Subcutaneous abdominal adipose tissue (tissue), 5 donors: Measurements from ENCODE around the gene FKBP14.
"Not testable (repeated sequence)": the region's sequence is repeated elsewhere in the genome, so short reads cannot be mapped to it uniquely, and the experiment has no call there.

ENCODE experiments used
- H3K27ac ChIP-seq: one replicate; pipeline ENCODE4 v1.7.0; 2013; ENCODE audit warnings: low read depth, mild to moderate bottlenecking, inconsistent platforms, low read length, moderate library complexity
- H3K27me3 ChIP-seq, 5 donors: one replicate each; pipeline ENCODE4 v1.7.0; 2013; ENCODE audit warnings: low read length in 5 of 5, inconsistent platforms in 1 of 5; ENCODE audit not compliant: control insufficient read depth in 5 of 5, insufficient read depth in 4 of 5
- H3K36me3 ChIP-seq, 5 donors: one replicate each; pipeline ENCODE4 v1.7.0; 2013; ENCODE audit warnings: low read length in 5 of 5; ENCODE audit not compliant: control insufficient read depth in 5 of 5, insufficient read depth in 5 of 5
- H3K4me1 ChIP-seq, 5 donors: one replicate each; pipeline ENCODE4 v1.7.0; 2013; ENCODE audit warnings: low read length in 5 of 5, mild to moderate bottlenecking in 3 of 5, moderate library complexity in 1 of 5; ENCODE audit not compliant: control insufficient read depth in 5 of 5, insufficient read depth in 5 of 5
- H3K4me3 ChIP-seq, 5 donors: one replicate each; pipeline ENCODE4 v1.7.0; 2013; ENCODE audit warnings: low read length in 5 of 5, low read depth in 1 of 5
- H3K9ac ChIP-seq, 5 donors: one replicate each; pipeline ENCODE4 v1.7.0; 2013; ENCODE audit warnings: low read length in 5 of 5, mild to moderate bottlenecking in 4 of 5, moderate library complexity in 3 of 5
- H3K9me3 ChIP-seq, 5 donors: one replicate each; pipeline ENCODE4 v1.7.0; 2013; ENCODE audit warnings: low read length in 5 of 5; ENCODE audit not compliant: control insufficient read depth in 5 of 5
- donor health status: healthy.
- donor health status: healthy.
- donor health status: healthy.
- donor health status: healthy.
- donor health status: healthy.

FKBP14 gene

GRCh38 chr7:30061786-30062185 lies 35.3 kb upstream of the FKBP14 start:
- not testable (repeated sequence) for H3K9me3 ChIP-seq

DNA sequence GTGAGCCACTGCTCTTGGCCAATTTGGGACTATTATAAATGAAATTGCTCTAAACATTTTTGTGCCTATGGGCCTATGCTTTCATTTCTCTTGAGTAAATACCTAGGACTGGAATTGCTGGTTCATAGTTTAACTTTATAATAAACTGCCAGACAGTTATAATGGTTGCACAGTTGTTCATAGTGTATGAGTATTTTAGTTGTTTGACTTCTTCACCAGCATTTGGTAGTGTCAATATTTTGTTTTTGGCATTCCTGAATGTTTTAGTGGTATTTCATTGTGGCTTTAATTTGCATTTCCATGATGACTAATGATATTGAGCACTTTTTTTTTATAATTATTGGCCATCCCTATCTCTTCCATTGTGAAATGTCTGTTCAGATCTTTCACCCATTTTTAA lies 31.2 kb upstream of the FKBP14 start:
- Histone ChIP-seq H3K27me3 (no peaks in the 10 kb centered on the region), H3K36me3 (peaks cover 15 to 27% (median 20%) of the 10 kb centered on the region in 5 donors), H3K9me3 (no peaks in the 10 kb centered on the region), H3K4me1 (no peaks in the 10 kb centered on the region), H3K27ac (no peak overlapping the region), H3K4me3 (no peak overlapping the region), H3K9ac (no peak overlapping the region)

More at GRCh38 chr7:30061786-30062185, 35.3 kb upstream of the FKBP14 start:
- H3K27ac ChIP-seq, H3K4me3 ChIP-seq, H3K4me1 ChIP-seq, H3K27me3 ChIP-seq, H3K9ac ChIP-seq: not testable (repeated sequence)
- peaks cover 3 to 33% (median 9%) of the 10 kb centered on the region in 5 donors for H3K36me3 ChIP-seq

DNA sequence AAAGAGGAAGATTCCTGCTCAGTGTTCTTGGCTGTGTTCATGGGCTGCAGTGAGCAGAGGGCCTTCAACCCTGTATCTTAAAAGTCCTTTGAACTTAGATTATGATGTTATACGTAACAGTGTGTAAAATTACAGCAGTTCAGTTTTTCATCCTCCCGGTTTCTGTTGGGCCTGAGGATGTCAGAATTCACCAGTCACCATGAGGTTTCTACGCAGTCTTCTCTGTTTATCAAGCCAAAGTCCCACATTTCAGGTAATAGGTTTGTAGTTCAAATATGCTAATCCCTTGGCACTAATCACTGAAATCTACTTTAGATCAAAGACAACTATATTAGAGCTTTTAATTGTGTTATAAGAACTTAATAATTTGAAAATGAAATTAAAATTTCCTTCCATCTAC lies 26.6 kb upstream of the FKBP14 start:
- Histone ChIP-seq H3K4me1 (no peaks in the 10 kb centered on the region), H3K27ac (no peak overlapping the region), H3K9me3 (no peaks in the 10 kb centered on the region), H3K36me3 (peaks cover 30 to 47% (median 35%) of the 10 kb centered on the region in 5 donors), H3K27me3 (no peaks in the 10 kb centered on the region), H3K4me3 (no peak overlapping the region), H3K9ac (no peak overlapping the region)

DNA sequence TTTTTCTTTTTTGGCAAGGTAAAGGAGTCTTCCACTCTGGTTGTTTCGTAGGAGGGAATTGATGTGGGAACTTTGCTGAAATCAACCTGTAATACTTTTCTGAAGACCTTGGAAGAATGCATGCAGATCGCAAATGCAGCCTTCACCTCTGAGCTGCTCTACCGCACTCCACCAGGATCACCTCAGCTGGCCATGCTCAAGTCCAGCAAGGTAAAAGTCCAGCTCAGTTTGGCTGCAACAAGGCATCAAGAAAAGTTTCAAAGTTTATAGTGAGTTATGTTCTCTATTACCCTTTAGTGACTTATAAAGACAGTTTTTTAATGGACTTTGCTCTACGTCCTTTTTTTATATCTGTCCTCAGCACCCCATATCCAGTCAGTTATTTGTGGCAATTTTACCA lies 22.7 kb upstream of the FKBP14 start:
- H3K27me3 ChIP-seq: no peaks in the 10 kb centered on the region
- H3K4me3 ChIP-seq: no peak overlapping the region
- H3K36me3 ChIP-seq: peaks cover 25 to 56% (median 32%) of the 10 kb centered on the region in 5 donors
- H3K9ac ChIP-seq: no peak overlapping the region
- no peaks in the 10 kb centered on the region for H3K4me1 ChIP-seq
- H3K9me3 ChIP-seq: no peaks in the 10 kb centered on the region
- H3K27ac ChIP-seq: no peak overlapping the region

DNA sequence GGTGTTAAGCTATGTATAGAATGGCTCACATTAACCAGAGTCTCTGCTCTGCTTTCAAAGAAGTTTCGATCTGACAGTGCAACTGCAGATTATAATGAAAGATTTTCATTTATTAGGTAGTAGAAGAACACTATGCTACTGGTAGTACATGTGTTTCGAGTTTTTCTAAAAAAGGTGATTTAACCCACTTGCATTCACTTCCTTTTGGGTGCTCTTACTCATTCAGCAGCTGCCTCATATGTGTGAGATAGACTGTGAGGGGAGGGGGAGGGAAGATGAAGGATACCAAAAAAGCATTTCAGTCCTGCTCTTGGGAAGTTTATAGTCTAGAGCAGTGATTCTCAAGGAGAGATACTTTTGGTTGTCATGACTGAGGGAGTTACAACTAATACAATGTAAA lies 22.1 kb upstream of the FKBP14 start:
- Histone ChIP-seq H3K27me3 (no peaks in the 10 kb centered on the region), H3K9ac (no peak overlapping the region), H3K27ac (no peak overlapping the region), H3K36me3 (peaks cover 21 to 50% (median 28%) of the 10 kb centered on the region in 5 donors), H3K9me3 (no peaks in the 10 kb centered on the region), H3K4me1 (no peaks in the 10 kb centered on the region), H3K4me3 (no peak overlapping the region)

DNA sequence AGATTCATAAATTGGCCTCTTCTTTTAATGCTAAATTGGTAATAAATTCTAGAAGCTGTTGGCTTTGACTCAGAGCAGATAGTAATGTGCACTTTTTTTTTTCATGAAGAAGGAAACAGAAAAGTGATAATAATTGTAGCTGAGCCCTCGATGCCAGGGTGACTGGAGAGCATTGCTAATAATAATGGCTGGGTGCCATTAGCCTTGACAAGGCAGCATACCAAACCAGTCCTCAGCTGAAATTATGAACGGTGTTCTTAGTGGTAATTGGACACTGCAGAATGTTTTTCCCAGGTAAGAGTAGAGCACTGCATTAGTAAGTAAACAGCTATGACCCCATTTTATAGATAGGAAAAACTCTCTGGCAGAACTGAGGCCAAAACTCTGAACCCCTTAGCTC lies 20.6 kb upstream of the FKBP14 start:
- Histone ChIP-seq H3K9ac (no peak overlapping the region), H3K27ac (no peak overlapping the region), H3K4me3 (no peak overlapping the region), H3K36me3 (peaks cover 18 to 40% (median 25%) of the 10 kb centered on the region in 5 donors), H3K4me1 (no peaks in the 10 kb centered on the region), H3K9me3 (no peaks in the 10 kb centered on the region), H3K27me3 (no peaks in the 10 kb centered on the region)

DNA sequence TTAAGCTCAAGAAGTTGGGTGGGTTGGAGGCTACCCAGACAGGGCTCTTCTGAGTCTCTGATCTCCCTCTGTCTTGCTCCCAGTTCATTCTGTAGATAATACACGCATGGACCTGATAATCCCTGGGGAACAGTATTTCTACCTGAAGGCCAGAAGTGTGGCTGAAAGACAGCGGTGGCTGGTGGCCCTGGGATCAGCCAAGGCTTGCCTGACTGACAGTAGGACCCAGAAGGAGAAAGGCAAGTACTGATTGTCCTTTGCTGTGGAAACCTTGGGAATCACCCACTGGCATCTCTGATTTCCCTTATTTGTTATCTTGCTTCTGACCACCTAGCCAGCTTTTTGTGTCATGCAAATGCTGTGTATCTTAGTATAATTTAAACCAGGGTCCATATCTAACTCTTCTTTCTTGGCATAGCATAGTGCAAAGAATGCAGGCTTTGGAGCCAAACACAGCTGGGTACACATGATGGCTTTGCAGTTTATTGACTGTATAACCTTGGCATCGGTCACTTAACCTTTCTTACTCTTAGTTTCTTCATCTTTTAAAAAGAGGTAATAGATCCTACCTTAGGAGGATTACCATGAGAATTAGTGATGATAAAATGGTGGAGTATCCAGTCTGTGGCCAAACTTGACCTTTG lies 19.7 kb upstream of the FKBP14 start:
- peaks cover 18 to 36% (median 22%) of the 10 kb centered on the region in 5 donors for H3K36me3 ChIP-seq
- no peaks in the 10 kb centered on the region for H3K9me3 ChIP-seq
- H3K27me3 ChIP-seq: no peaks in the 10 kb centered on the region
- no peak overlapping the region for H3K9ac ChIP-seq
- no peak overlapping the region for H3K4me3 ChIP-seq
- H3K27ac ChIP-seq: no peak overlapping the region
- H3K4me1 ChIP-seq: no peaks in the 10 kb centered on the region

- no peaks in the 10 kb centered on the region for H3K27me3 ChIP-seq
- H3K9me3 ChIP-seq: no peaks in the 10 kb centered on the region
- no peak overlapping the region for H3K9ac ChIP-seq
- H3K27ac ChIP-seq: no peak overlapping the region
- peaks cover 0 to 11% (median 9%) of the 10 kb centered on the region in 5 donors for H3K36me3 ChIP-seq
- peaks cover 0 to 17% (median 12%) of the 10 kb centered on the region in 5 donors for H3K4me1 ChIP-seq
- no peak overlapping the region for H3K4me3 ChIP-seq
These were observed 15.2 kb upstream of the FKBP14 start for GRCh38 chr7:30041526-30042269.

- H3K4me3 ChIP-seq: no peak overlapping the region
- no peaks in the 10 kb centered on the region for H3K9me3 ChIP-seq
- H3K27ac ChIP-seq: no peak overlapping the region
- peaks cover 0 to 4% (median 2%) of the 10 kb centered on the region in 5 donors for H3K36me3 ChIP-seq
- H3K9ac ChIP-seq: no peak overlapping the region
- H3K27me3 ChIP-seq: no peaks in the 10 kb centered on the region
- H3K4me1 ChIP-seq: peaks cover 0 to 17% (median 12%) of the 10 kb centered on the region in 5 donors
These were observed 14.4 kb upstream of the FKBP14 start for GRCh38 chr7:30040938-30041337.

DNA sequence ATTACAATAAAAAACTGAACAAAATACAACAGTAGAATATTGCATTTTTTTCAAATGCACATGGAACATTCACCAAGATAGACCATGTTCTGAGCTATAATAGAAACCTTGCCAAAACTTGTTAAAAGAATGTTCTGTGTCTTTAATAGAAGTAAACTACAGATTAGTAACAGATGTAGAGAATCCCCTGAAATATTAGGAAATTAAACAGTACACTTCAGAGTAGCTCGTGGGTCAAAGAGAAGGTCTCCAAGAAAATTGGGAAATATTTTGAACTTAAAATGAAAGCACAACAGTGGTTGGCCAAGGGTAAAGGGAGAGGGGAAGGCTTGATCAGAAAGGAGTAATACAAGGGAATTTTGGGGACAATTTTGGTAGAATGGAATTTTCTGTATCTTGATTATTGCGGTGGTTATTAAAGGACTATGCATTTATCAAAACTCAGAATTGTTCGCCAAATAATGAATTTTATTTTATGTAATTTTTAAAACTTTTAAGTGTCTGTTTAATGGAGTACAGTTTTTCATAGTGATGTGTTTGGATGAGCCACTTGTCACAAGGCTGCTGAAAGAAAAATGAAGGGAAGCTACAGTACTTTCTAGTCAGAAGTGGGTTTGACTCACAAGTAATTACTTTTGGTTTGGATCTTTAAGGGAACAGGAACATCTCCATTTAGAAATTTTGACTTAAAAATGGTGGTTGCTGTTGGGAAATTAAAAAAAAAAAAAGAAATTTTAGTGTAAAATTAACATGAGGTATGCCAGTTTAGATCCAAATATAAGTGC lies 11.9 kb upstream of the FKBP14 start:
- H3K4me3 ChIP-seq: no peak overlapping the region
- no peaks in the 10 kb centered on the region for H3K9me3 ChIP-seq
- no peaks in the 10 kb centered on the region for H3K27me3 ChIP-seq
- H3K4me1 ChIP-seq: peaks cover 0 to 17% (median 12%) of the 10 kb centered on the region in 5 donors
- H3K36me3 ChIP-seq: no peaks in the 10 kb centered on the region
- H3K9ac ChIP-seq: no peak overlapping the region
- peak overlapping the region; percentile 11 for H3K27ac ChIP-seq
